ENCODE data around the gene UCK2.

DNA sequence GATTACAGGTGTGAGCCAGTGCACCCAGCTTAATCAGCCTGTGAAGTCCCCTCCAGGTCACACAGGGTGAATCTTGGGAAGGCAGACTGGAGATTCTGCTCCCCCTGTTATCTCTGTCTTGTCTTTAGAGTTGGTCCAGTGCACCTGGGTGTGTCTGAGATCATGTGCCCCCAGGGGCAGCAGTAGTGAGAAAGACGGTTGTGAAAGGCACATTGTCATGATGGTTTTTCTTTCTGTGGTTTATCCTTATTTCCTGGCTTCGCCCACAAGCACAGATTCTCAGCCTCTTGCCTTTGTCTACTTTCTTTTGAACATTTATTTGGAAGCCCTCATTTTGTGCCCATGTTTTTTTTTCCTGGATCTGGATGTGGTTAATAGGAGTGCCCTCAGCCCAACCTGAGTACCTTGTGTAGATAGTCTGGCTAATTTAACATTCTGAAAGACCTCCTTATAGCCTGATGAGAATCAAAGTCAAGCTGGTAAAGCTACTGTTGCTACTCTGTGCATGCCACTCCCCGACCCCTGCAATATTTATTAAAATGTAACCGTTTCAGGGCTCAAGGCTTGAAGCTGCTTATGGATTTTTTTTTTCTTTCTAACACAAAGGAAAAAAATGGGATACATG lies 23.7 kb downstream of the UCK2 start:
- TF ChIP-seq CTCF (IDR thresholded peaks at IDR 0.05): no peak
- no peak for TF ChIP-seq EZH2 (IDR thresholded peaks at IDR 0.05; ENCODE audit: borderline replicate concordance, insufficient read depth, low read depth, low read length, poor library complexity, severe bottlenecking)

Data from B cell (primary cell).